ENCODE measurements around the gene FAM89A.

FAM89A gene

GRCh38 chr1:231041719-231042261 is 1.7 kb upstream of the FAM89A start:
- H3K27me3 ChIP-seq (ENCODE audit: control insufficient read depth, insufficient read depth, low read length): no peaks in the 10 kb centered on the region

GRCh38 chr1:231040800-231041718 is 1.0 kb upstream of the FAM89A start:
- Histone ChIP-seq H3K79me2 (no peaks in the 10 kb centered on the region), H3K36me3 (ENCODE audit: control insufficient read depth, insufficient read depth, low read length) (no peaks in the 10 kb centered on the region), H3K27ac (peak overlapping the region; percentile 74), H3K27me3 (ENCODE audit: control insufficient read depth, insufficient read depth, low read length) (no peaks in the 10 kb centered on the region), H3K4me1 (no peaks in the 10 kb centered on the region), H3K9me3 (ENCODE audit: control insufficient read depth, low read length) (no peaks in the 10 kb centered on the region), H3K9ac (no peak overlapping the region), H3K4me3 (ENCODE audit: low read depth, low read length) (peak overlapping the region; percentile 68), H2AFZ (peak overlapping the region; percentile 83), H3K4me2 (ENCODE audit: low read length) (peak overlapping the region; percentile 91)
- no peak for TF ChIP-seq CTCF (IDR thresholded peaks at IDR 0.05)

More at GRCh38 chr1:231041719-231042261, 1.7 kb upstream of the FAM89A start:
- Histone ChIP-seq H3K79me2 (no peaks in the 10 kb centered on the region), H3K9me3 (ENCODE audit: control insufficient read depth, low read length) (no peaks in the 10 kb centered on the region), H3K9ac (no peak overlapping the region), H3K4me3 (ENCODE audit: low read depth, low read length) (no peak overlapping the region), H3K4me2 (ENCODE audit: low read length) (no peak overlapping the region), H3K36me3 (ENCODE audit: control insufficient read depth, insufficient read depth, low read length) (no peaks in the 10 kb centered on the region), H3K4me1 (no peaks in the 10 kb centered on the region), H2AFZ (no peak overlapping the region), H3K27ac (no peak overlapping the region)
- no peak for TF ChIP-seq CTCF (IDR thresholded peaks at IDR 0.05)

- no peak for TF ChIP-seq CTCF (IDR thresholded peaks at IDR 0.05)
- no peaks in the 10 kb centered on the region for H3K27me3 ChIP-seq (ENCODE audit: control insufficient read depth, insufficient read depth, low read length)
- no peaks in the 10 kb centered on the region for H3K79me2 ChIP-seq
- H3K9me3 ChIP-seq (ENCODE audit: control insufficient read depth, low read length): no peaks in the 10 kb centered on the region
- H3K4me3 ChIP-seq (ENCODE audit: low read depth, low read length): peak overlapping the region; percentile 68
- H3K27ac ChIP-seq: no peak overlapping the region
- no peak overlapping the region for H3K9ac ChIP-seq
- peak overlapping the region; percentile 90 for H3K4me2 ChIP-seq (ENCODE audit: low read length)
- no peaks in the 10 kb centered on the region for H3K4me1 ChIP-seq
- H2AFZ ChIP-seq: peak overlapping the region; percentile 87
- no peaks in the 10 kb centered on the region for H3K36me3 ChIP-seq (ENCODE audit: control insufficient read depth, insufficient read depth, low read length)
Observed at GRCh38 chr1:231039161-231040018, 664 bp downstream of the FAM89A start.

- TF ChIP-seq CTCF (IDR thresholded peaks at IDR 0.05): no peak
- no peaks in the 10 kb centered on the region for H3K27me3 ChIP-seq (ENCODE audit: control insufficient read depth, insufficient read depth, low read length)
- no peak overlapping the region for H3K27ac ChIP-seq
Observed at GRCh38 chr1:231037585-231038517, 2.2 kb downstream of the FAM89A start.

More at GRCh38 chr1:231037585-231038517, 2.2 kb downstream of the FAM89A start:
- Histone ChIP-seq H3K36me3 (ENCODE audit: control insufficient read depth, insufficient read depth, low read length) (no peaks in the 10 kb centered on the region), H3K4me1 (no peaks in the 10 kb centered on the region), H3K9ac (no peak overlapping the region), H2AFZ (no peak overlapping the region), H3K9me3 (ENCODE audit: control insufficient read depth, low read length) (no peaks in the 10 kb centered on the region), H3K4me2 (ENCODE audit: low read length) (no peak overlapping the region), H3K79me2 (no peaks in the 10 kb centered on the region), H3K4me3 (ENCODE audit: low read depth, low read length) (no peak overlapping the region)

Data from parathyroid adenoma (tissue), 2 donors.